Stimulated activated CD4-positive, alpha-beta T cell treated with anti-CD3 and anti-CD28 coated beads, Interleukin-4, amount 100 ng/mL, for 4 hours (primary cell): ENCODE data around the gene PLOD3.

Experiments used
- DNase-seq, 2 experiments: peaks; one replicate each; pipeline ENCODE4 v3.0.0-alpha.2; 2020

The PLOD3 gene

DNA sequence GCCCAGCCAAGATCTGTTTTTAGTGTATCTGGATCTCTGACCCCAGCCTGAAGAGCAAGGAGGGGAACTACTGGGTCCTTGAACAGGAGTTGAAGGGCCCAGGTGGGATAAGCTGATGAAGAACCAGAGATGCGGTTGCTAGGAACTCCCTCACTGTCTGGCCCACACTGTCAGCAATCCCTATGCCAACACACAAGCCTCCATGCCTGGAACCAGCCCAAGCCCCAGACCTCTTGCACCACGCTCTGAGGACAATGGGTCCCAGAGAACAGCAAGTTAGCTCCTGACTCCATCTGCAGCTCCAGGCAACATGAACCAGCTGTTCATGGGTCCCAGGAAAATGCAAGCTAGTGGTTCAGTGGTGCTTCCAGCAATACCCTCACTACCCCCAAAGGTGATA, 39.7 kb downstream of the PLOD3 start:
- DNase-seq: no peak

DNA sequence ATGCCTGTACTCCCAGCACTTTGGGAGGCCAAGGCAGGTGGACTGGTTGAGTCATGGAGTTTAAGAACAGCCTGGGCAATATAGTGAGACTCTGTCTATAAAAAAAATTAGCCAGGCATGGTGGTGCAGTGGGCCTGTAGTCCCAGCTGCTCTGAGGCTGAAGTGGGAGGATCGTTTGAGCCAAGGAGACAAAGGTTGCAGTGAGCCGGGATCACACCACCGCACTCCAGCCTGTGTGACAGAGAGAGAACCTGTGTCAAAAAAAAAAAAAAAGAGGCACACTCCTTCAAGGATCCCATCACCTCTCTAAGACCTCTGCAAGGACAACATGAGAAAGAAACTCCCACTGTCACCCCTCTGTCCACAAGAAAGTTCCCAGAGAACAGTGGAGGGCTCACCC, 41.7 kb downstream of the PLOD3 start:
- DNase-seq: no peak

DNA sequence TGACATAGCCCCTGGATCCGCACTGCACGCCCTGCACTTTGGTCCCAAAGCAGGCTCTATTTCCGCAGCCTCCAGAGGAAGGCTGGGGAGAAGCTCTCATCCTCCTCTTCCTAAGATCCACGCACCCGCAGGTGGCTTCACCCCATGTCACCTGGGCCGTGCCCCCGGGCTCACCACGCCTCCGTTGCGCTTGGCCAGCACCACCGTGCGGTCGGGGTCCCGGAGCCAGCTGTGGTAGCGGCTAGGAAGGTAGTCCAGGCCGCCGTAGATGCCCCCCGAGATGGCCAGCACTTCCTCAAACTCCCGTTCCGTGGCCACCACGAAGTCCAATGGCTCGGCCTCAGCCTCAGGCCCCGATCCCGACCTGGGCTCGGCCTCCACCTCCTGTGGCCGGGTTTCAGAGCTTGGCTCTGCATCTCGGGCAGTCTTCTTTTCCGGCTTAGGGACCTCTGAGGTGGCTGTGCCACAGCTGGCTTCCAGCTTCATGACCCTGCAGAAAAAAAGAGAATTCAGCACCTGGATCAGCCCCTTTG, 43.0 kb downstream of the PLOD3 start:
- DNase-seq: no peak

DNA sequence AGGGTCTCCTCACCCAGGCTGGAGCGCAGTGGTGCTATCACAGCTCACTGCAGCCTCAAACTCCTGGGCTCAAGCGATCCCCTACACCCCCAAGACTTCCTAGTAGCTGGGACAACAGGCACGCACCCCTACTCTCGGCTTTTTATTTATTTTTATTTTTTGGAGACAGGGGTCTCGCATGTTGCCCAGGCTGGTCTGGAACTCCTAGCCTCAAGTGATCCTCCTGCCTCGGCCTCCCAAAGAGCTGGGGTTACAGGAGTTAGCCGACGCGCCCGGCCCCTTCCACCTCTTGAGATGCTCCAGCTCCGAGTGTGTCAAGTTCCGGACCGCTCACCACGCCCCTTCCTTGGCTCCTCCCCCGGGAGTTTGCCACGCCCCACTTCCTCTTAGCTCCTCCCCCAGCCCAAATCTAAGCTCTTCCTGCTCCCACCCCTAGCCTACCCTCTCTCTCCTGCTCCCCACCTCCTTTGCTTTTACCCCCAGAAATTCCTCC, 43.6 kb downstream of the PLOD3 start:
- peak; percentile 49 to 52 for DNase-seq

DNA sequence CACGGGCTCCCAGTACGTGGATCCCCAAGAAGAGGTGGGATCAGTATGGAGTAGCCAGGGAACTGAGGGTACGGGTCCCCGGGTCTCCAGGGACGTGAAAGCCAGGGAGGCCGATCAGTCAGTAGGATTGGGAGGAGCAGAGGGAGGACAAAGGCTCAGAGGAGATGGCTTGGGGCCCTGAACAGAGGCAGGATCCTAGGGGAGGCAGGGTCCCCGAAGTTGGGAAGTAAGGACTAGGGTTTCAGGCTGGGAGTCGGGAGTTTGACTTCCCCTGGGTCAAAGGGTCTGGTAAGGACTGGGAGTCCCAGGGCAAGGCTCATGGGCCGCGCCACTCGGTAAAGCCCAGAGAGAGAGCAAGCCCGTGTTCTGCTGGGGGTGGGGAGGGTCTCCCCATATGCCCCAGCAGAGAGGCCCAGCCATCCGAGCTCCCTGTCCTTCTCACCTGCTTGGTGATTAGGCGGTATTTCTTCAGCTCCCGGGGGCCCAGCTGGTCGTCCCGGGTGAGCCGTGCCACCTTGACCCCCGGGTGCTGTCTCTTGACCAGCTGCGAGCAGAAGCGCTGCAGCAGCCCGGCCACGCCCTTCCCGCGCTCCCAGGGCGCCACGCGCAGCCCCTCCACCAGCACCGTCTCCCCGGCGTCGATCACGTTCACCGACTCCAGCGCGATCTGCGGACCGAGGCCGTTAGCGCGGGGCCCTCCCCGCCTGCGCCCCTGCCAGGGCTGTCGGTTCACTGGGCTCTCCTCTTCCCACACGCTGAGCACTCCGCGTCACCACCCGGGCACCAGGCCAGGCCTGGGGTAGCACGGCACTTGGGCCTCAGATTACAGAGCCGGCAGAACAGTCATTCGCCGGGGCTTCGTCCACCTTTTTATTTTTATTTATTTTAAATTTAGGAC, 44.3 kb downstream of the PLOD3 start:
- DNase-seq: peak in 1 of 2 experiments; percentile 18

DNA sequence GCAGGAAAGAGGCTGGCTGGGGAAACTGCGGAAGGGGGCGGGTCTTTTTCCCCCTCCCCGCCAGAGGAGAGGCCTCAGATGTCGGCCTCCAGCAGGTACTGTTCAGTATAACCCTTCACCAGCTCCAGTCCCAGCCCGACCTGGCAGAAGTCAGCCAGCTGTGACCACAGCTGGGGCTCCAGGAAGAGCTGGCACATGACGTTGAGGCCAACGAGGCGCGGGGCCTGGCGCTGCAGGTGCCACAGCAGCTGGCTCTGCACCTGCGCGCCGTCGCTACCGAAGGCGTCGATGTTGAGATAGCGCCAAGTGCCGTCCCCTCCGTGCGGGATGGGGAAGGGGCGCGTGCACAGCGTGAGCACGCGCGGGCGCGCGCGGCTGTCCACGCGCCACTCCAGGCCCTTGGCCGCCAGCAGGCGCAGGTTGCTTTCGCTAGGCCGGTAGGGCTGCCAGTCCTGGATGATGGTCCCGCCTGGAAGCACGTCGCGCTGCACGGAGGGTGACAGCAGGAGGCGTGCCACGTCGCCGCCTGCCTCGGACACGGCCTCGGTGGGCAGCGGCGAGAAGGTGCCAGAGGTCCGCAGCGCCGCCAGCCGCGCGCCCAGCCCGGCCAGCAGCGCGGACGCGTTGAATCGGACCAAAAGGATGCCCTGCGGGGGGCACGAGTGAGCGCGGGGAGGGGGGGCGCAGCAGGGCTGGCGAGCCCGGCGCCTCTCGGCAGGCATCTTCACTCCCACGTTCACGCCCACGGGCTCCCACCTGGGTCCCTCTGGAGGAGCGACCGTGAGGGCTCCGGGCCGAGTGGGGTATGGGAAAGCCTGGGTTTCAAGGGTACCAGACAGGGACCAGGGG, 45.2 kb downstream of the PLOD3 start:
- no peak for DNase-seq

DNA sequence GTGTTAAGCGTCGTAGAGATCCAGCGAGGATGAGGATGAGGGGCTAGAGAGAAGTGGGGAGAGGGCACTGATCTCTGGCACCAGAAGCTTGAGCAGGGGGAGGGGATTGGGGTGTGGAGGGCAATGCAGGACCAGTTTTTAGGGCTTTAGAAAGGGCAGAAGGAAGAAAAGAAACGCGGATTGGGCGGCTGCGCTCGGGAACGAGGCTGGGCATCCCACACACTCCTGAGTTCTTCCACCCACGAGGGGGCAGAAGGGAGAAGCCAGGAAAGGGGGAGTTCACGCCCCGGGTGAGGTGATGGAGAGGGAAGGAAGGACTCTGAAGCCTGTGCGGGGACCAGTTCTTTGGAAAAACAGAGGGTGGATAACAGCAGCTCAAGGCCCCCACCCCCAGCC, 45.9 kb downstream of the PLOD3 start:
- DNase-seq: no peak

DNA sequence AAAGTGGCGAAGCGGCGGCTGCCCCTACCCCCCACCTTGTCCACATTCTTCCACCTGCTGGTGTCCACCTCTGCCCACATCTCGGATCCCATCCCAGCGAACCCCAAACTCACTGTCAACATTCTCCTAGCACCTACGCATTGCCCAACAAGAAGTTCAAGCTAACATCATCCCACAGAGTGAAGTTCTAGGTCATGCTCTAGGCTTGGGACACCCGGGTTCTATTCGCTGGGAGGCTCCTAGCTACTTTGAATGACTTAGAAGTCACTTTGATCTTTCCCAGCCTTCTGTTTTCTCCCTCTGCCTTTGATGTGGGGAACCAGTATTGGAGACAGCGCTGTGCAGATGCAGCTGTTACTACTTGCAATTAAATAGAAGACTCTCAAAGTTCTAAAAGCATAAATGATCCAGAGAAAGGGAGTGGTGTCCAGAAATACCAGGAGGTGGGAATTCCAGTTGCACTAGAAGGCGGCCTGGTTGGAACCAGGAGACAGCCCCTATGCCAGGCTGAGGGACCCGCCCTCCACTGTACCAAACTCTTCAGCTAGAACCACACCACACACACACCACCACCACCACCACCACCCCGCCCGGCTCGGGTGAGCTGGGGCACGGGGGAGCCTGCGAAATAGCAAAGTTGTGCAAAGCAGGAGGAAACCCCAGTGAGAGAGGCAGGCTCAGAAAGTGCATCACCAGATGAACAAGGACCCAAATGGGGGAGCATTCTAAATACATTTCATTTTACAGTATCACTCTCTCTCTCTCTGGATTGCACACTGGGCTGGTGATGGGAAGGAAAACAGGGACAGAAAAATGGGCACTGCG, 46.6 kb downstream of the PLOD3 start:
- DNase-seq: peak in 1 of 2 experiments; percentile 18

DNA sequence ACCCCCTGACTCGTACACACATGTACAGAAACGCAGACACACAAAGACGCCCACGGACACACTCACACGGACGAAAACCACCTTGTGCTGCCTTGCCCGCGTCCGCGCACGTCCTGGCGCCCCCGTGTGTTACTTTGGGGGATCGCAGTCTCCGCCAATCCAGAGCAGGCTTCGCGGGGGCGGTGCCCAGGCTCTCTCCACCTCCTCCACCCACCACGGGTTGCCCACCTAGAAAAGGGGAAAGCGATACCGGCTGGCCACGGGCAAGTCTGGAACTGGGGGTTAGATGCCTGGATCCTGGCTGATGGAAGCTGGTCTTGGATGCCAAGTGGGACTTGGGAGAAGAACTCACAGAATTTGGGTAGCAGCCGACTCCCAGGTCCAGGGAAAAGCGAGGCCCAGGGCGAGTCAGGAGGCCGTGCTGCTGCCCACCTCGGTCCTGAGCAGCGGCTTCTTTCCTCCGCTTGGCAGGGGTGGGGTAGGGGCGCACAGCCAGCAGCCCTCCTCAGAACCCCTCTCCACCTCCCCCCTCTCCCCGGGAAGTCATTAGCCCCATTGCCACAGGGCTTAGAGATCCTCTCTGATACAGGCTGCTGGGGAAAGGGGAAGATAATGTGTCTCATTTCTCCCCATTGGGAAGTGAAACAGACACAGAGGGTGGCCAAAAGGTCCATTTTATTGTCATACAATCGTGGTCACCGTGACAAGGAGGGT, 47.4 kb downstream of the PLOD3 start:
- DNase-seq: peak; percentile 77 to 80

DNA sequence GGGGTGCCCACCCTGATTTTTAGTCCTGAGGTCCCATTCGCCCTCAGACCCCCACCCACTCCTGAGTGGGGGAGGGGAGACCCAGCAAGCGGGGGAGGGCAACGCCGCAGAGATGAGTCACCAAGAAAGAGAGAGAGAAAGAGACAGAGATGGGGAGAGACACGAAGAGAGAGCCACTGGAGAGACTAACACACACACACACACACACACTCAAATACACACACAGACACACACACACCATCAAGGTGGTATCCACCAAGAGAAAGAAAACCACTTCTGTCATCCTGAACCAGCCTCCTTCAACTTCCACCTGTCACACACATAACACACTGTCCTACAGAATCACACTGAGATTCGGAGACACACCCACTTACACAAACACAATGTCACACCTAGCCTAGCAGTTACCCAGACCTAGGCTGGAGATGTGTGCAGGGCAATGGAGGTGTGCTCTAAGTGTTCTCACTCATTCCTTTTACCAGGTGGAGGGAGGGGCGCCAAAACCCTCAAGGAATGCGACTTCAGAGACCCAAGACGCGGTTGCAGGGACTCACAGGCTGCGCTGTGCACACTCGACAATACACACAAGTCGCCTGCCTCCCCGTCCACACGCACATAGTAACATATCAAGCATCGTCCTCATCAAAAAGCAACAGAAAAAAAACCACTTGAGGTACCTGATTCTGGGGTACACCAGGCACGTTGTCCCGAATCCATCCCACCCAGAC, 48.1 kb downstream of the PLOD3 start:
- DNase-seq: peak in 1 of 2 experiments; percentile 40

DNA sequence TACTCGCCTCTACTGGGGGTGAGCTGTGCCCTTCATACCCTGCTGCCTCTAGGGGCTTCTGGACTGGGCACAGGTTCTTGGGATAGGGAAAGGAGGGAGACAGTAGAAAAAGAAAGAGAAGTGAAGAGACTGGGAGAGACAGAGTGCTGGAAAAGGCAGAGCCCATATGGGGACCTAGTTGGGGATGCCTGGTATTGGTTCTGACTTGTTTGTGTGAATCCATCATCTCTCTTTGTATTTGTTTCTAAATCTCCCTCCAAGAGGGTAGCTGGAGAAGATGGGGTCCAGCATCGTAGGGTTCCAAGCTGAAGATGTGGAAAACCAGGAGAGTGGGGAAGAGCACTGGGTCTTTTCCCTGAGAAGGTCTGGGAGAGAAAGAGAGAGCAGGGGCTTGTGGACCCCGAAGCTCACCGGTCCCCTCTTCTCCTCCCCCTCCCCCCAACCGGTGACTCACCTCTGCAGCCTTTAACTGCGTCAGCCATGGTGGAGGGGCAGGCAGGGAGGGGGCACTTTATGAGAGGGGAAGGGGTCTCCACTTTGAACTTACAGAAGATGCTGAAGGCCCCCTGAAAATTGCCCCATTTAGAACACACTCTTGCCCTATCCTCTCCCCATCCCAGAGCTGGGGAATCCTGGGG, 48.9 kb downstream of the PLOD3 start:
- peak in 1 of 2 experiments; percentile 51 for DNase-seq

DNA sequence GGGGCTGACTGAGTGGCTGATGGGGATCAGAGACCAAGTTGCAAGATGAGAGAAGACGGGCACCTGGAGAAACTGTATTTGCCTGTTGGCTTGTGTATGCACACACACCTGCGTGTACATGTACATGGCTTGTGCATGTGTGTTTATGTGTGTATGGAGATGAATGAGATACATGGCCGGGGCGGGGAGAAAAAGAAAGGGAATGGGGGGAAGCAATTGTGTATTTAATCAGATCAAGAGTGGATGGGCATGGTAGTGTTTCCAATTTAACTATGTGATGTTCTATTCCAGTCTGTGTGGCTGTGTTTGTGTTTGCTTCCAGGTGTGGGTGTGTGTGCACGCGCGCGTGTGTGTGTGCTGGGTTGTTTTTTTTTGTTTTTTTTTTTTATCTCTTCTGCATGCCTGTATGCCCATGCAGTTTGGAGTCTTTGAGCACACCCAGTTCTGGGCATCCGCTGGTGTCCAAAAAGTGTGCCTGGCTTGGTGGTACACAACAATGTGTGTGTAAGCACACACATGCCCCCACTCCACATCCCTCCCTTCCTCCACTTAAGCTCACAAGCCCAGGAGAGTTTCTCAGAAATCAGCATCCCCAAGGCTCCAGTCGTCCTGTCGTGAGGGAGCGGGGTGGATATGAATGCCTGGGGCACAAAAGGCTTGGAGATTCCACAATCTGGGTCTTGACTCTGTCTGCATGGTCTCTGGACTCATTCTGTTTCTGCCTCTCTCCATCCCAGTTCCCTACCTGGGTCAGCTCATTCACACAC, 49.6 kb downstream of the PLOD3 start:
- no peak for DNase-seq

DNA sequence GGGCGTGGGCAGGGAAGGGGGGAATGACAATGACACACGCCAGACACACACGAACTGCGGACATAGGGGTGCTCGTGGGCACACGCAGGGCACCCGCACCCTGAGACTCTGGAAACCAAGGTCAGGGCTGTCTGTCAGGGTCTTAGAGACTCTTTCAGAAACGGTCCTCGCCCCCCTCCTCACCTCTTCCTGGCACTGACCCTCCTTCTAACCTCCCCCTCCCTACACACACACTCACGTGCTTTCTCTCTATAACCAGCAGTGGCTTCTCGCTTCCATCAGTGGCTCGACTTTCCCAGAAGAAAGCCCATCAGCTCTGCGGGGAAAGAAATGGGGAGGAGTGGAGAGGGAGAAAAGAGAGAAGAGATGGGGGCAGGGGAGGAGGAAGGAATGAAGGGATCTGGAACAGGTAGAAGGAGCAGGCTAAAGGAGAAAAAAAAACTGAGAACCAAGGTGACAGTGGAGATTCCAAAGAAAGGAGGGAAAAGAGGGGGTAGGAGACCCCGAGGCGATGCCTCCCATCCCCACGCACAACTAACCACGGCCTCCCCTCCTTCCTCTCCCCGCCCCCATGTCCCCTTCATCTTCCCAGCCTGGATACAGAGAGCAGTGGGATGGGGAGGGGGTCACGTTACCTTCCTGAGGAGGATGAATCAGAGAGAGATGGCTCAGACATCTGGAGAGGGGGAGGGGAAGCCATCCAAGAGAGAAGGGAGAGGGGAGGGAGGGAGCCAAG, 50.3 kb downstream of the PLOD3 start:
- DNase-seq: no peak

DNA sequence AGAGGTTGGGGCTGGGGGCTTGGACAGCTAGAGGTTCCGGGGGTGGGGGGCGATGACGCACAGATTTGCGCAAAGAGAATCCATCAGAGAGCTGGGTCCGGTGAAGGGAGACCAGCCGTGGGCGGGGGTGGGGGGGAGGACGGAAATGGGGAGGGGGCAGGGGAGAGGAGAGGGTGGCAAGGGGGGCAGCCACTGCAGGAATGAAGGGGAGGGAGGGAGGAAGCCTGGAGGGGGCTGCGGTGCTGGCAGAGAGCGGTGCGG, 50.8 kb downstream of the PLOD3 start:
- peak in 1 of 2 experiments; percentile 15 for DNase-seq

DNA sequence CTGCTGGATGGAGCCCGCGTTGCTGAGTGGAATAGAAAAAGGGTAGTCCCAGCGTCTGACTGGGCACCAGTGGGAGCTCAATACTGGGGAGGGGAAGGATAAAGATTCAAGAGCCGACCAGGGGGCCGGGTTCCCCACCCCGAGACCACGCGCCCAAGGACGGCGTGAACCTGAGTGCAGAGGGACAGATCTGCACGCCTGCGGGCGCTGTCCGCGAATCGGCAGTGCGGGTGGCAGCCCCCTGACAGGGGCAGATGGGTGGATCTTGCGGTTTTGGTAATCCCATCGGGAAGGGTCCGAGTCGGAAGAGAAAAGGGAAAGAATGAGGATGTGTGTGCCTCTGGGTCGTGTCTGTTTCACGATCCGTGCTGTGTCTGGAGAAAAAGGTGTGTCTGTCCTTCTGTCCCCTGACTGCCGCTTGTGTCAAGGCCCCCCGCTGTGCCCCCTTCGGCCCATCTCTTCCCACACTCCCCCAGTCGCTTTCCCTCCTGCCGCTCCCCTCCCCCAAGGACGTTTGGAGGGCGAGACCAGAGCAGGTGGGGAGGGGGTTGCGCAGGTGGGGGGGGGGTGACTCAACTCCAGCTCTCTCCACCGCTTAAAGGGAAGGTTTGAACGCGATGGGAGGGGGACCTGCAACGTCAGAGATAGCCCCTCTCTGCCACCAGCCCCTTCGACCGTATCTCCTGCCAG, 51.3 kb downstream of the PLOD3 start:
- DNase-seq: no peak

DNA sequence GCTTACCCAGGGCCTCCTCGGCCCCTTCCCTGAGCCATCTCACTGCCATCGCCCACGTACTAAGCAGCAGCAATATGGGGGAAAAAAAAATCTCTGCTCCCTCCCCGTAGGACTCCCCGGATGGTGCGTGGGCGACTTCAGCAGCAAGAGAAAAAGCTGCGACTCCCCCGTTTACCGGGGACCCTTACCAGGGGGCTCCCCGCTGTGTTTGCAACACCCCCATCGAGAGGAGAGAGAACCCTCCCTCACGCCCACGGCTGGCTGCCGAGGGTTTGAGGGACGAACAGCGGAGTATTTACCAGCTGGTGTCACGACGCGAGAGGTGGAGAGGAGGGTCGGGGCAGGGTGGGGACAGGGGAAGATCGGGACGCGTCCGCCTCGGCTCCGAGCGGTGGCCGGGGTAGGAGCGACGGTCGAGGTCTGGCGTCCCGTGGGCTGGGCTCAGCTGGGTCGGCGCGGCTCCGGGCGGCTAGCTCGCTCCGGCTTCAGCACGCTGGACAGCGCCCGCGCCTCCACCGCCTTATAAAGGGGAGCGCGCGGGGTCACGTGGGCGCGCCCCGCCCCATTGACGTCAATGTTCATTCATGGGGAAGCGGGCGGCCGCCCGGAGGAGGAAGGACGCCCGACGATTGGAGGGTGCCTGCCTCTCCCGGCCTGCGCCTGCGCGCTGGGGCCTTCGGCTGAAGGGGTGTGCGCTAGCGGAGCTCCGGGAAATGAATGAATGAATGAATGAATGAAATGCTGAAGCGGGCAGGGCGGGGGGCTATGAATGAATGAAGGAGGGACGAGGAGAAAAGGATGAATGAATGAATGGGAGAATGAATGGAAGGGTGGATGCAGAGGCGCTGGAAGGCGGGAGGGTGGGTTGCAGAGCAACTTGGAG, 52.1 kb downstream of the PLOD3 start, which contains the start of gene VGF:
VGF (minus strand) TSS at position 495 of the 883 bp plus-strand sequence. CDS start 726 bp downstream, outside the sequence.
- peak; percentile 88 to 91 for DNase-seq

DNA sequence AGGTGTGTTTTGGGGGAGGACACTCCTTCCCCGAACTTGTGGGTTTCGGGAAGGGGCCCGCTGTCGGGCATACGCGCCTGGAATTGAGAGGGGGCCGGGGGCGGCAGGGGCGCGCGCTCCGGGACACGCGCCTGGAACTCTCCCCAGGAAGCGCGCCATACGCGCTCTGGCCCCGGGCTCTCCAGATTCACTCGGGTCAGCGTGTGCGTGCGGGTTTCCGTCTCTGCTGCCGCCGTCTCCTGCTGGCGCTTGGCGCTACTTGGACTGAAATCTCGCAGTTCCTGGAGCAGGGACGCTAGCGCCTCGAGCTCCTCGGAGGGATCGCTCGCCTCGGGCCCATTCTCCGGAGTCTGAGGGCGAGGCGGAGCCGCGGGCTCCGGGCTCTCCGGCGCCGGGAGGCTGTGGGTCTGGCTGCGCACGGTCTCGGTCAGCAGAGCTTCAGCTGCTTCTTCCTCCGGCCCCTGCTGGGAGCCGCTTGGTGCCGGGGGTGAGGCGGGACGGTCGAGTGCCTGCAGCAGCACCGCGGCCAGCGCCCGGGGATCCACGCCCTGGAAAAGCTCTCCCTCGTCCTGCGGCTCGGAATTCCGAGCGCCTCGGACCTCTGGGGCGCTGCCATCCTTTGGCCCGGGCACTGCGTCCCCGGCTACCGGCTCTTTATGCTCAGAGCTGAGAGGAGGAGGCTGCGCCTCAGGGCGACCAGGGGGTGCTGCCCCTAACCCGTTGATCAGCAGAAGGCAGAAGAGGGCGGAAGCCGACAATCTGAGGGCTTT, 53.1 kb downstream of the PLOD3 start:
- no peak for DNase-seq
